AG20443 (cell line): Measurements from ENCODE around the gene WSCD2.

Source experiments
- DNase-seq: peaks from one replicate; pipeline ENCODE4 v3.0.0; 2012; ENCODE audit warnings: low spot score, mixed read lengths

Gene WSCD2

DNA sequence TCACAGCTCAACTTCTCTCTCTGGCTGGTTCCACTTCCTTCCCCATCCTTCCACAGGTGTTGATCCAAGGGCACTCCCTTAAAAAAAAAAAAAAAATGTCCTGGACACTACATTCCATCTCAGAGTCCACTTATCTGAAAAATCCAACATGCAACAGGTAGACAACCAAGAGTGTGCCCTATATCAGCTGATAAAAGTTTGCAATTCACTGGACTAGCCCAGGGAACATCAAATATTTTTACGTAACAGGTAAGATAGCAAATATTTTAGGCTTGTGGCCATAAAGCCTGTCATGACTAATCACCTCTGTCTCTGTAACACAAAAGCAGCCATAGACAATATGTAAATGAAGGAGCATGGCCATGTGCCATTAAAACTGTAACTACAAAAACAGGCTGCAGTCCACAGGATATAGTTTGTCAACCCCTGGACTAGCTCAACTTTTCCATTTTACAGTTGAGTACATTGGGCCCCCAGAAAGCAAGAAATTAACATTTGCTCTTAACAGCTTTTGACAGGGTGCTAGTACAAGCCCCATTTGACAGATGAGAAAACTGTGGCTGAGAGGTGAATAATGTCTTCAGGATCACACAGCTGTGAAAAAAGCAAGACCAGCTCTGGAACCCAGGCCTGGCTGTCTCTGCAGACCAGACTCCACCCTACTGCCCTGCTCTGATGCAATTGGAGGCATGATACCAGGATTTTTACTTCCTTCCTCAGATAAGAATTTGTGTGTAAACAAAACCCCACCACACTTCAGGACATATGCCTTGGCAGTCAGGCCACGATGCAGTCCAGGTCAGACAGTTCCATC is 141.2 kb downstream of the WSCD2 start:
- DNase-seq = no peak

DNA sequence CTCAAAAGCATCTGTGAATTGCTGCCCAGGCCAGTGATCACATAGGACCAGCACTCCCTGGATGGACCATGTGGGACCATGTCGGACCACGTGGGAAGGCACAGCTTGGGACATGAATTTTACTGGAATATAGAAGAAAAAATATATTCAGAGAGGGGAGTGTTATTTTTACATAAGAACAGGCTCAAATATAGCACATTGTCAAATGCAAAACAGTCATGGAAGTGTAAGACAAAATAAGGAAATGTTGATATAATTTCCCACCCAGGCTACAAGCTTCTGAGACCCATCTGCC is 141.7 kb downstream of the WSCD2 start:
- no peak for DNase-seq

DNA sequence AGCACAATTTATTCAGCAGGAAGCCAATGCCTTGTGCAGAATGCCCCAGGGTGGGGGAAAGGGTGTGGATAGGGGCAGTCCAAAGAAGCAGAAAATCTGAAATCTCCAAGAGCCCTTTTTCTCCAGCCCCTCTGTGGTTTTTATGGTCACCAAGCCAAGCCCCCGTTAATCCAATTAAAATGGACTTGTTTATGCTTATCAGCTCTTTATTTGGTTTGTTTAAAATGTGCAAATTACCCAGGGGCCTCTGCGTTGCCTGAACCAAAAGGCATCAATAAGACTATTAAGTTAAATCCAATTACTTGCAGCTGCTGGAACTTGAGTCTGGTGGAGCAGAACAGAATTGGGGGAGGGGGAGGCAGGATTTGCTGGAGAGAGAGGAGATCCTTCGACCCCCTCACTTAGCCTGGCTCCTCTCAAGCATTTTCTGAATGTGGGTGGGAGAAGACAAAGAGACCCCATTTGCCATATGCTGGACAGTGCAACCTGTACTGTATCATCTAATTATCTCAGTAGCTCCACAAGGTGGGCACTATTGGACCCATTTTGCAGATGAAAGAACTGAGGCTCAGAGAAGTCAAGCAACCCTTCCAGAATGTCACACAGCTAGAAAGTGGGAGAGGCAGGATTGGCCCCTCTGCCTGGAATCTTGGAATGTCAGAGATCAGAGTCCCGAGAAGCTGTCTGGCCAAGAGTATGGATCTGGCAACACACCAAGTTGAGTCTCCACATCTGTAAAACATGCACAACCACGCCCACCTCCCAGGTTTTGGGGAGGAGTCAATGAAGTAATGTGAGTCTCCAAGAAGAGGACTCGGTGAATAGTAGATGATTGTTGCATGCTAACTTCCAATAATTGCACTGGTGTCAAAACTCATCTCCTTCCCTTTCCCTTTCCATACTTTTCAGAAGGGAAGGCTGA is 143.1 kb downstream of the WSCD2 start:
- no peak for DNase-seq

GRCh38 chr12:108273217-108273616 is 144.1 kb downstream of the WSCD2 start:
- DNase-seq = no peak

DNA sequence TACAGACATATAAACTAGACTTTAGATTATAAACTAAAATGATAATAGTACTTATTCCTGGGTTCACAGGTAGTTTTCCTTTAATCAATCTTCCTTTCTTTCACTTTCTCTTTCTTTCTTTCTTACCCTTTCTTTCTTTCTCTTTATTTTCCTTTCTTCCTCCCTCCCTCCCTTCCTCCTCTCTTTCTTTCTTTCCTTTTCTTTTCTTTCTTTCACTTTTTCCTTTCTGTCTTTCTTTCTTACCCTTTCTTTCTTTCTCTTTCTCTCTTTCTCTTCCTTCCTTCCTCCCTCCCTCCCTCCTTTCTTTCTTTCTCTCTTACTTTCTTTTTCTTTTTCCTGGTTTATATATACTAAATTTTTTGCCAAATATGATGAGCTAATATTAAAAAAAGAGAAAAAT is 148.5 kb downstream of the WSCD2 start:
- DNase-seq = no peak

GRCh38 chr12:108282160-108282559 is 153.1 kb downstream of the WSCD2 start:
- DNase-seq = no peak

- no peak for DNase-seq
Observed at GRCh38 chr12:108282676-108283075, 153.6 kb downstream of the WSCD2 start.

GRCh38 chr12:108284163-108284562 is 155.1 kb downstream of the WSCD2 start:
- DNase-seq = no peak

- no peak for DNase-seq
Observed at GRCh38 chr12:108285016-108285415, 155.9 kb downstream of the WSCD2 start.

DNA sequence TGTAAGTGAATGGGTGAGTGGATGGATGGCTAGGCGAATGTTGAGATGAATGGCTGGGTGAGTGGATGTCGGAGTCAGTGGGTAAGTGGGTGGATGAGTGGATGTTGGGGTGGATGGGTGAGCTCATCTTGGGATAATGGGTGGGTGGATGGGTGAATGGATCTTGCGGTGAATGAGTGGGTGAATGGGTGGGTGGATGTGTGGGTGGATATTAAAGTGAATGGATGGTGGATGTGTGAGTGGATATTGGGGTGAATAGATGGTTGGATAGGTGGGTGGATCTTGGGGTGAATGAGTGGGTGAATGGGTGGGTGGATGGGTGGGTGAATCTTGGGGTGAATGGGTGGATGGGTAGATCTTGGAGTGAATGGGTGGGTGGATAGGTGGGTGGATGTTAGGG is 158.1 kb downstream of the WSCD2 start:
- DNase-seq = no peak

- no peak for DNase-seq
Observed at GRCh38 chr12:108289350-108290161, 160.5 kb downstream of the WSCD2 start.

- no peak for DNase-seq
Observed at GRCh38 chr12:108295641-108296040, 166.6 kb downstream of the WSCD2 start.

DNA sequence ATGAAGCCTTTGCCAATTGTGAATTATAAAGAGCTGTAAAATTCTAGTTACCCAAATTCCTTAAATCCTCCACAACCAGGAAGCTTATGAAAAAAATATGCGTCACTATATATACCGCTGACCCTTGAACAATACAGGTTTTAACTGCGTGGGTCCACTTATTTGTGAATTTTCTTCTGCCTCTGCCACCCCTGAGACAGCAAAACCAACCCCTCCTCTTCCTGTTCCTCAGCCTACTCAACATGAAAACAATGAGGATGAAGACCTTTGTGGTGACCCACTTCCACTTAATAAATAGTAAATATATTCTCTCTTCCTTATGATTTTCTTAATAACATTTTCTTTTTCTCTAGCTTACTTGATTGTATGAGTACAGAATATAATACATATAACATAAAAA is 167.9 kb downstream of the WSCD2 start:
- DNase-seq = no peak

- DNase-seq = no peak
Observed at GRCh38 chr12:108297424-108297823, 168.3 kb downstream of the WSCD2 start.

- DNase-seq = no peak
Observed at GRCh38 chr12:108297895-108298760, 169.0 kb downstream of the WSCD2 start.

DNA sequence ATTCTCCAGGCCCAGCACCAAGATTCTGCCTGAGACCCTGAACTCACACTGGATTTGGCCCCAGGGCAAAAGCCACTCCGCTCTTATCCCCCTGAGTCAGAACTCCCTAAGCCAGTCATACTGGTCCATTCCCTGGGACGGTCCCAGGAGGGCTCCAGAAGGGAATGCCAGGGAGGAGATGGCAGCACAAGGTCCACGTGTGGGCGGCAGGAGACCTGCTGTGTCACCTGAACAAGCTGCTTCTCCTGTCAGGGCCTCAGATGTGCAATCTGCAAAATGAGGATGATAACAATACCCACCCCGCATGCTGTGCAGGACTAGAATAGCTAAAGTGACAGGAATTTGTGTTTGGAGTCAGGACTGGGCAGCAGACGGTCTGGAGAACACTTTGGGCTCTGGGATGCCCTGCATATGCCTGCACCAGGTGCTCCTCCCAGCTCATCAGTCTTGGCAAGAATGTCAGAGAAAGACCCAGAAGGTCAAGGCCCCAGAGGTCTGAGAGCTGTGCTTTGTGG is 169.7 kb downstream of the WSCD2 start:
- DNase-seq = no peak

DNA sequence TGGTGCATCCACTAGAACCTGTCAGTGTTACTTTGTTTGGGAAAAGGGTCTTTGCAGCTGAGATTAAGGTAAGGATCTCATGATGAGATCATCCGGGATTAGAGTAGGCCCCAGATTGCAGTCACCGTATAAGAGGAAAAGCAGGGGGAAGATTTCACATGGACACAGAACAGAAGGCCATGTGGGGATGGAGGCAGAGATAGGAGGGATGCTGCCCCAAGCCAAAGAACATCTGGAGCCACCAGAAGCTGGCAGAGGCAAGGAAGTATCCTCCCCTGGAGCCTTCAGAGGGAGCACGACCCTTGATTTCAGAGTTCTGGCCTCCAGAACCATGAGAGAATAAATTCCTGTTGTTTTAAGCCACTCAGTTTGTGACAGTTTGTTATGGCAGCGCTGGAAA is 170.4 kb downstream of the WSCD2 start:
- DNase-seq = no peak
